Fibroblast of mammary gland (primary cell): ENCODE measurements around the gene SEZ6.
A peak's percentile ranks its signal among the peaks of the same experiment; 100 is the strongest.

Experiments
- DNase-seq: peaks from one replicate; pipeline ENCODE4 v3.0.0-alpha.2; 2010; ENCODE audit warnings: low read depth
- H3K4me3 ChIP-seq: 2 replicates; pipeline ENCODE4 v1.5.1; 2011; ENCODE audit warnings: low read depth, mild to moderate bottlenecking, low read length, moderate library complexity; ENCODE audit not compliant: control insufficient read depth
- TF ChIP-seq, protein P1 (sequence below): conservative IDR thresholded peaks from 2 replicates; pipeline ENCODE4 v1.5.1; 2011; ENCODE audit warnings: low read depth, low read length, inconsistent platforms; ENCODE audit not compliant: control insufficient read depth, insufficient read depth

Gene SEZ6

GRCh38 chr17:28951991-28952975 is 53.5 kb downstream of the SEZ6 start:
- DNase-seq: peak; percentile 99
- H3K4me3 ChIP-seq: peak overlapping the region; percentile 92
- TF ChIP-seq, protein P1, sequence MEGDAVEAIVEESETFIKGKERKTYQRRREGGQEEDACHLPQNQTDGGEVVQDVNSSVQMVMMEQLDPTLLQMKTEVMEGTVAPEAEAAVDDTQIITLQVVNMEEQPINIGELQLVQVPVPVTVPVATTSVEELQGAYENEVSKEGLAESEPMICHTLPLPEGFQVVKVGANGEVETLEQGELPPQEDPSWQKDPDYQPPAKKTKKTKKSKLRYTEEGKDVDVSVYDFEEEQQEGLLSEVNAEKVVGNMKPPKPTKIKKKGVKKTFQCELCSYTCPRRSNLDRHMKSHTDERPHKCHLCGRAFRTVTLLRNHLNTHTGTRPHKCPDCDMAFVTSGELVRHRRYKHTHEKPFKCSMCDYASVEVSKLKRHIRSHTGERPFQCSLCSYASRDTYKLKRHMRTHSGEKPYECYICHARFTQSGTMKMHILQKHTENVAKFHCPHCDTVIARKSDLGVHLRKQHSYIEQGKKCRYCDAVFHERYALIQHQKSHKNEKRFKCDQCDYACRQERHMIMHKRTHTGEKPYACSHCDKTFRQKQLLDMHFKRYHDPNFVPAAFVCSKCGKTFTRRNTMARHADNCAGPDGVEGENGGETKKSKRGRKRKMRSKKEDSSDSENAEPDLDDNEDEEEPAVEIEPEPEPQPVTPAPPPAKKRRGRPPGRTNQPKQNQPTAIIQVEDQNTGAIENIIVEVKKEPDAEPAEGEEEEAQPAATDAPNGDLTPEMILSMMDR: no peak

DNA sequence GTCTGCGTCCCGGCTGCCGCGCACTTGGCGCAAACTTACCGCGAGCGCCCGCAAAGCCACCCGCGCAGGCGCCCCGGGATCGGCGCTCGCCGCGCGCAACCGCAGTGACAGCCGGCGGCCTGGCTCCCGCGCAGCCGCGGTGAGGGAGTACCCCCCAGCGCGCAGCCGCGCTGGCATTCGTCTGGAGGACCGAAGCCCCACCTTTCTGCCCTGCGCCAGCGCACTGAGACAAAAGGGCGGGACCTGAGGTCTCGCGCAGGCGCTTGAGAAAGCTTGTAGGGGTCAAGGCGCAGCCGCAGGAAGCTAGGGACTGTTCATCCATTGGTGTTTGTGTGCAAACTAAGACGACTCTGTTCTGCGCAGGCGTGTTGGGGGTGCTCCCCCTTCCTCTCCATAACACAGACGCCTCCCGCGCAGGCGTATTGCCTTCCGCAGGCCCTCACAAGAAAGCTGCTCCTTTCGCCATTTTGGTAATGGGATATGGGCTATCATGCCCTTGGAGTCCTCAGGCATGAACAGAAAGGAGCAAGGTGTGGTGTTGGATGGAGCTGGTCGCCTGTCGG is 54.3 kb downstream of the SEZ6 start, which contains the start of gene PHF12:
TSS of gene PHF12 (minus strand) at position 91 of the 563 bp plus-strand sequence. CDS start 558 bp downstream, outside the sequence.
- peak within 1 kb of the TSS; percentile 92 for H3K4me3 ChIP-seq
- DNase-seq: peak; percentile 100

DNA sequence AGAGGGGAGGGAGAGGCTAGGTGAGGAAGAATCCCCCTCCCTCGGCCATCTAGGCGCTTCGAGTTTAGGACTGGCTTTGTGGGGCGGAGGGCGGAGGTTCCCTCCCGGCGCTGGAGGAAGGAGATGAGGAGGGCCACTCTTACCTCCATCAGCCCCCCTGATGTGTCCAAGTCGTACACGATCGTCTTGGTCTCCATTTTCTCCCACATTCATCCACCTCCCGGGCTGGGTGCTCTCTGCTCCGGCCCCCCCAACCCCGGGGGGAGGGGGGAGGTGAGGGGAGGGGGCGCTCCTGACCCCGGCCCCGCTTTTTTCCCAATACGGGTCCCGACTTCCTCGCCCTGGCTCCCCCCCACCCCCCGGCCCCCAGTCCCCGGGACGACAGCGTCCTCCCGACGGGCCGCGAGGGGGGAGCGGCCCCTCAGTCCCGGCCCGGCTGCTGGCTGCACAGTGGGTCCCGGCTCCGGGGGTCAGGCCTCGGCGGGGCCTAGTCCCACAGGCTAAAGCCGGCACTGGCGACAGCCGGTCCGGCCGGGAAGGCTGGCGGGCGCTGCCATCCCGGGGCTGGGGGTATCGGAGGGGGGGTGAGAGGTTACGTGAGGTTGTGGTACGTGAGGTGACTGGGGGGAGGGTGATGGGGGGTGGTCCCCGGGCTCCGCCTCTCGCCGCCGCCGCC is 54.9 kb downstream of the SEZ6 start:
- peak overlapping the region; percentile 86 for H3K4me3 ChIP-seq
- DNase-seq: no peak
- TF ChIP-seq, protein P1: no peak

More for the DNA sequence above, 54.3 kb downstream of the SEZ6 start, which contains the start of gene PHF12:
- TF ChIP-seq, protein P1: no peak

DNA sequence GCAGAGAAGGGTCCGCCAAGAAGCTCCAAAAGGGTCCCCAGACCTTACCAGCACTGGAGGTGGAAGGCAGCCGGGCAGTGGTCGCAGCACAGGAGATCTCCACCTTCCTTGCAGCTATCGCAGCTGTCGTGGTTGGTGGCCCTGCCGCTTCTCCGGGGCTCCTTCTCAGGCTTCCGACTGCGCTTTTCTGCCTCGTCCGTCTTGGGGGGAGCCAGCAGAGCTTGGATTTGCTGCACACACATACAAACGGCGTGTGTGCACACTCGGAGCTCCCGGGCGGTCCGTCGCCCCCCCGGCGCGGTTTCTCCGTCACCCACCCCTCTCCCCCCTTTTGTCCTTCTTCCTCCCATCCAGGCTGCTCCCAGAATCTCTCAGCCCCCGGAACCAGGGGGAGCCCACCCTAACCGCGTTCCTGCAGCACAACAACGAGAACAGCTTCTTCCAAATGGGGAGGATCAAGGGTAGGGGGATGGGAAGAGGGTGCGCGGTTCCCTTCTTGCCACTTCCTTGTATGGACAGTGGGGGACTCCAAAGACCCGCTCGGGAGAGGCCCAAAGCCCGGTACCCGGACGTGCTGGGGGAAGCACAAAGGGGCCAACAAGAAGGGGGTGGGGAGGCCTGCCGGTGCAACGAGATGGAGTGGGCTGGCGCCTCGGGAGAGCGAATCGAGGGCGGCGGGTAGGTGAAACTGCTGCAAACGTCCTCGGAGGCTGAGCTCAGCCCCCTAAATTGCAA is 55.6 kb downstream of the SEZ6 start:
- TF ChIP-seq, protein P1: no peak
- H3K4me3 ChIP-seq: peak overlapping the region; percentile 86
- DNase-seq: peak; percentile 40

GRCh38 chr17:28949185-28950016 is 56.4 kb downstream of the SEZ6 start:
- peak overlapping the region; percentile 86 for H3K4me3 ChIP-seq
- TF ChIP-seq, protein P1: no peak
- peak; percentile 33 for DNase-seq
